Adrenal gland (tissue), 5 donors: ENCODE results near the gene TSPEAR.

Experiments used
- POLR2A ChIP-seq, 2 donors: fragments of 450-650 bp; IDR thresholded peaks; one replicate each; pipeline ENCODE4 v1.6.1; 2017; ENCODE audit warnings: antibody characterized with exemption in 2 of 2, mild to moderate bottlenecking in 2 of 2, moderate library complexity in 1 of 2
- TF ChIP-seq, protein P1 (sequence below), 6 experiments: fragments of 450-650 bp in 4 of 6; fragments of 200-600 bp in 2 of 6; sonication (generic) in 1 of 6; IDR thresholded peaks; 1 replicate in 5 of 6; 2 replicates in 1 of 6; pipeline versions ENCODE4 v1.5.1 to v1.8.0; 2016 to 2021; ENCODE audit warnings: antibody characterized with exemption in 6 of 6, mild to moderate bottlenecking in 2 of 6, moderate library complexity in 1 of 6
- donor health status: DM: no; HTN: no; CAD: no.

DNA sequence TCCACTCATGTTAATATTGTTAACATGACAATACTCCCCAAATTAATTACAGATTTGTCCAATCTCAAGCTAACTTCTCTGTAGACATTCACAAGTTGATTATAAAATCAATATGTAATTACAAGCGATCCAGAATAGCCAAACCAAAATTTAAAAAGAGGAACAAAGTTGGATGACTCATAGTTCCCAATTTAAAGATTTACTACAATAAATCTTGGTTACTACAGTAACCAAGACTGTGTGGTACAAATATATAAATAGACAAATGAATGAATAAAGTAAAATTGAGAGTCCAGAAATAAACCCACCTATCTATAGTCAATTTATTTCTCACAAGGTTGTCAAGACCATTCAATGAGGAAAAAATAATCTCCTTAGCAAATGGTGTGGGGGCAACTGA lies 145.0 kb downstream of the TSPEAR start:
- TF ChIP-seq POLR2A (IDR thresholded peaks at IDR 0.05): no peak
- TF ChIP-seq, protein P1, sequence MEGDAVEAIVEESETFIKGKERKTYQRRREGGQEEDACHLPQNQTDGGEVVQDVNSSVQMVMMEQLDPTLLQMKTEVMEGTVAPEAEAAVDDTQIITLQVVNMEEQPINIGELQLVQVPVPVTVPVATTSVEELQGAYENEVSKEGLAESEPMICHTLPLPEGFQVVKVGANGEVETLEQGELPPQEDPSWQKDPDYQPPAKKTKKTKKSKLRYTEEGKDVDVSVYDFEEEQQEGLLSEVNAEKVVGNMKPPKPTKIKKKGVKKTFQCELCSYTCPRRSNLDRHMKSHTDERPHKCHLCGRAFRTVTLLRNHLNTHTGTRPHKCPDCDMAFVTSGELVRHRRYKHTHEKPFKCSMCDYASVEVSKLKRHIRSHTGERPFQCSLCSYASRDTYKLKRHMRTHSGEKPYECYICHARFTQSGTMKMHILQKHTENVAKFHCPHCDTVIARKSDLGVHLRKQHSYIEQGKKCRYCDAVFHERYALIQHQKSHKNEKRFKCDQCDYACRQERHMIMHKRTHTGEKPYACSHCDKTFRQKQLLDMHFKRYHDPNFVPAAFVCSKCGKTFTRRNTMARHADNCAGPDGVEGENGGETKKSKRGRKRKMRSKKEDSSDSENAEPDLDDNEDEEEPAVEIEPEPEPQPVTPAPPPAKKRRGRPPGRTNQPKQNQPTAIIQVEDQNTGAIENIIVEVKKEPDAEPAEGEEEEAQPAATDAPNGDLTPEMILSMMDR (IDR thresholded peaks at IDR 0.05): no peak
